HG02970 (cell line): ENCODE data around the gene GPX1.
A peak's percentile ranks its signal among the peaks of the same experiment; 100 is the strongest.
"Not testable (repeated sequence)": the region's sequence is repeated elsewhere in the genome, so short reads cannot be mapped to it uniquely, and the experiment has no call there.

Experiments used
- ATAC-seq: cut with Tn5 transposase; IDR thresholded peaks from one replicate; pipeline ENCODE4 v1.9.1; 2021; ENCODE audit warnings: mild to moderate bottlenecking, moderate library complexity, moderate number of reproducible peaks; ENCODE audit not compliant: unreplicated experiment, low FRiP score

The GPX1 gene

DNA sequence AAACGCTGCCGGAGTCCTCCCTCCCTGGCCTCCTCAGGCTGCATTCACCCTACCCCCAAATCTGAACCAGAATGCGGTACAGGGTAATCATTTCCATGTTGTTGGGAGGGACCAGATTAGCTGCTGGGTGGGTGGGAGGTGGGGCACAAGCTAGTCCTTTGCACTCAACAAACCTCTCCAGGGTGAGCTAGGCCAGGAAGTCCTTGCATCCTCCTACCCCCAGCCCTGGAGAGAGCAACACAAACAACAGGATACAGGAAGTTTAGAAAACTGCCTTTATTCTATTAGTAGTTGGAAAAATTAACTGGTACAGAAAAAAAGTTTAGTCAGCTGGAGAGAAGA is 702 bp upstream of the GPX1 start:
- no peak for ATAC-seq

DNA sequence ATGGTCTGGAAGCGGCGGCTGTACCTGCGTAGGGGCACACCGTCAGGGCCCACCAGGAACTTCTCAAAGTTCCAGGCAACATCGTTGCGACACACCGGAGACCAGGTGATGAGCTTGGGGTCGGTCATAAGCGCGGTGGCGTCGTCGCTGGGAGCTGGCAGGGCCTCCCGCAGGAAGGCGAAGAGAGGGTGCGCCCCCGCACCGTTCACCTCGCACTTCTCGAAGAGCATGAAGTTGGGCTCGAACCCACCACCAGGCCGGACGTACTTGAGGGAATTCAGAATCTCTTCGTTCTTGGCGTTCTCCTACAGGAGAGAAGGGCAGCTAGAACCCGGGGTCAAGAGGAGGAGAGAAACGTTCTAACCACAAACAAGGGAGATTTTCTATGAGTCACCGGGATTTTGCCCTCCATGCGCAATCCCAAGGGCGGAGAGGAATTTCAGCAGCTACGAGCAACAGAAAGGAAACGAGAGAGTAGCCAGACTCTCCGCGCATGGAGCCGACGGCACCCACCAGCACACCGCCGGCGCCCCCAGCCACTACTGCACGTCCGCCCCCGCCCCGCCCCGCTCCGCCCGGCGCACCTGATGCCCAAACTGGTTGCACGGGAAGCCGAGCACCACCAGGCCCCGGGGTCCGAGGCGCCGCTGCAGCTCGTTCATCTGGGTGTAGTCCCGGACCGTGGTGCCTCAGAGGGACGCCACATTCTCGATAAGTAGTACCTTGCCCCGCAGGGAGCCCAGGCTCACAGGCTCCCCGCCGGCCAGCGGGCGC is 523 bp downstream of the GPX1 start:
- peak; percentile 15 for ATAC-seq

DNA sequence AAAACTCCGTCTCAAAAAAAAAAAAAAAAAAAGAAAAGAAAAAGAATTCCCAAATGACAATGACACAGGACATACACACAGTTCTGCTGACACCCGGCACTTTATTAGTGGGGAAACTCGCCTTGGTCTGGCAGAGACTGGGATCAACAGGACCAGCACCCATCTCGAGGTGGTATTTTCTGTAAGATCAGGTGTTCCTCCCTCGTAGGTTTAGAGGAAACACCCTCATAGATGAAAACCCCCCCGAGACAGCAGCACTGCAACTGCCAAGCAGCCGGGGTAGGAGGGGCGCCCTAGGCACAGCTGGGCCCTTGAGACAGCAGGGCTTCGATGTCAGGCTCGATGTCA is 1.1 kb downstream of the GPX1 start:
- not testable (repeated sequence) for ATAC-seq

DNA sequence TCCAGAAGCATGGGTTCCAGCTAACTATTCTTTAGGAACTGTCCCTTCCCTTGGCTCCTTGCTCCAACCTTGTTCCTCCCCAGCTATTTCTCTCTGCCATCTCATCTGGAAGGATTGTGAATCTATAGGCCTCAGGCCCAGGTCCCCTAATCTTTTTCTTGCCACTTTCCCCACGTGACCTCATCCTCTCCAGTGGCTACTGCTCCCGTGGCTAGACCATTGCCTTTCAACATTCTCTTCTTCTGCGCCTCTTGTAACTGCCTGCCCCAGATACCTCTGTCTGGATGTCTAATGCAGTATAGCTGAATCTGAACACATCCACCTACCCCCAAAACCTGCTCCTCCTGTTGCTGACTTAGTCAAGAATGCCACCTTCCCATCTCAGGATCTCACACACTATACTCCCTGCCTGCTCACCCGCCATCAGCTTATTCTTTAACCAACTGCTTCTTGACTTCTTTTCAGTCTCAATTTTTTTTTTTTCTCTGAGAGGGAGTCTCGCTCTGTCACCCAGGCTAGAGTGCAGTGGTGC is 5.2 kb downstream of the GPX1 start:
- no peak for ATAC-seq

DNA sequence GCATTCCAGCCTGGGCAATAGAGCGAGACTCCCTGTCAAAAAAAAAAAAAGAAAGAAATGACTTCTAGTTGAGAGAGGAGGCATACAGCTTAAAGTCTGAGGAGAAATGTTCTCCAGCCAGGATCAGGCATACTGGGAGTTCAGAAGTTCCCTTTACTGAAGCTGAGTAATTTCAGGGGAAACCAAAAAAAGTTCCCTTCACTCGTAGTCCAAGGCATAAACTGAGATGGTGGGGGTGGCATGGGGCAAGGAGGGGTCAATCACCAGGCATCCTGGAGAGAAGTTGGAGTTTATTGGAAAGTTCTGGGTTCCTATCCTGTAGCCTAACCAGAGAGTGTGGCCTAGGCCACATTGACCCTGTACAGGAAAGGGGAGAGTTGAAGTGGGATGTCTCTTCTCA is 5.9 kb downstream of the GPX1 start:
- ATAC-seq: no peak

DNA sequence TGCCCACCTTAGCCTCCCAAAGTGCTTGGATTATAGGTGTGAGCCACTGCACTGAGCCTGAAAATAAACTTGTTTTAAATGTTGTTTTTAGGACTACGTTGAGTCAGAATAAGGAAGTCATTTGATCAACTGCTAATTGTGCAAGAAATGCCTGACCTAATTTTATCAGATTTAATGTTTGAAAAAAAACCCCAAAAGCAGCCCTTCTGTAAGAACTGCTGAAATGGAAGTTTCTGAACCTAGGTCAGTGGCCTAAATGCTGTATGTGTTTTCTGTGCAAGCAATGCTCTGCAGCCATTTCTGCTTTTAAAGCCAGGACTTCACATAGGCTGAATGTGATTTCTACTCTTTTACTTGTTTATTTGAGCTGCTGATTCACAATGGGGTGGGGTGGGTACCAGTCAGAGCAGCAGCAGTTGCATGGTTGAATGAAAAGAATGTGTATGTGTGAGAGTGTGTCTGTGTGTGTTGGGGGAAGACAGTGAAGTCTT is 6.6 kb downstream of the GPX1 start:
- ATAC-seq: no peak

DNA sequence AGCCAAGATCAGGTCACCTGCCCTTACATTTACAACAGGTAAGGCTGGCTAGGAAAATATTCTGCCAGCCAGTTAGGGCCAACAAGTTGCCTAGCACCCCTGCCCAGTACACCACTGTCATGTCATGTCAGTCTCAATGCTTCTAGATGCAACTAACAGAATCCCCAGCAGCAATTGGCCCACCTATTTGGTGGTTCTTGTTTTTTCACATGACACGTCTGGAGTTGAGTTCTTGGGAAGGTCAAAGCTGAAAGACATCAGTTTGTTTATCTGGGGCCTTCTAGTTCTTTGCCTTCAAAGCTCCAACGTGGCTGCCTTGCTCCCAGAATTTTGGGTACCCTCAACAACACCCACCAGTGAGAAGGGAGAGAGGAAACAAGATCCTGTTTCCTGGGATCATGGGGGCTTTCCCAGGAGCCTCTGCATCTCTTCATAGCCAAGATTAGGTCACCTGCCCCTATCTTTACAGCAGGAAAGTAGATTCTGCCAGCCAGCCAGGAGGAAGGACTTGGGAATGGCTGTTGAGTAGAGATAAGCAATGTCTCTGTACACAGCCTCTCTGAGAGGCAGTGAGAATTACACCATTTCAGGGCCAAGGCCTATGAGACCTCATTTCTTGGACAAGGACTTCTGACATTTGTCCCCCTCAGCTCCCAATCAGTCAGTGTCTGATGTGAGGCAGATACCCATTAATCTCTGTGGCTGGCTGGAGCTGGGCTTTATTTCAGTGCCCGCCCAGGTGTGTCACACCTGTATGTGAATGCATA is 8.6 kb downstream of the GPX1 start:
- no peak for ATAC-seq

DNA sequence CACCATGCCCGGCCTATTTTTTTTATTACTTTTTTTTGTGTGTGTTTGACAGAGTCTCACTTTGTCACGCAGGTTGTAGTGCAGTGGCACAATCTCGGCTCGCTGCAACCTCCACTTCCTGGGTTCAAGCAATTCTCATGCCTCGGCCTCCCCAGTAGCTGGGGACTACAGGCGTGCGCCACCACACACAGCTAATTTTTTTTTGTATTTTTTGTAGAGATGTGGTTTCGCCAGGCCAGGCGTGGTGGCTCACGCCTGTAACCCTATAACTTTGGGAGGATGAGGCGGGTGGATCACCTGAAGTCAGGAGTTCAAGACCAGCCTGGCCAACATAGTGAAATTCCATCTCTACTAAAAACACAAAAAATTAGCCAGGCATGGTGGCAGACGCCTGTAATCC is 9.8 kb downstream of the GPX1 start:
- ATAC-seq: not testable (repeated sequence)

DNA sequence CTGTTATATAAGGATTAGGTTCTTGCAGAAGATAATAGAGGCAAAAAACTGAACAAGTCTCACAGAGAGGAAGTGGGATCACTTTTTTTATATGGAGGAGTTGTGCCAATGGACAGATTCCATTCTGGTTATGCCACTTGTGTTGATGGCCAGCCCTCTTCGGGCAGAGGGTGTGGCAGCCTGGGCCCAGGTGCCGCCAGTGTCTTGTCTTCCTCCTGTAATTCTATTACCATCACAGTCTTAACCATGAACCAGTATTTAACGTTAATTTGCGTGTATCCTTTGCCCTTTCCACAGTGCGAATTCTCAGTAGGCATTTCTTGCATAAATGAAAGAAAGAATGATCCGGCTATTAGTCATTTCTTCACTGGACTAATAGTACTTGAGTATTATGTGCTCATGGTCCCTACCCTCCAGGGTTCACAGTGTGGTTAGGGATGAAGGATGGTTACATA is 11.3 kb downstream of the GPX1 start:
- no peak for ATAC-seq

DNA sequence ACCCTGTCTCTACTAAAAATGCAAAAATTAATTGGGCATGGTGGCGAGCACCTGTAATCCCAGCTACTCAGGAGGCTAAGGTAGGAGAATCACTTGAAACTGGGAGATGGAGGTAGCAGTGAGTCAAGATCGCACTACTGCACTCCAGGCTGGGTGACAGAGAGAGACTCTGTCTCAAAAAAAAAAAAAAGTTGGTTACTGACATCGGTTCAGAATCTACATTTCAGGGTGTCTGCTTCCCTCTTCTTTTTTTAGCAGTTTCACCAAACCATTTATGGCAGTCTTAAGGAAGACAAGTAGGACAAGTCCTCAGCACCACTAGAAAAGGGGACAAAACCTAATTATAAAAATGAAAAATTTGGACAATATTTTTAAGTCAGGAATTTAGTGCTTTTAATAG is 15.0 kb downstream of the GPX1 start:
- ATAC-seq: no peak

DNA sequence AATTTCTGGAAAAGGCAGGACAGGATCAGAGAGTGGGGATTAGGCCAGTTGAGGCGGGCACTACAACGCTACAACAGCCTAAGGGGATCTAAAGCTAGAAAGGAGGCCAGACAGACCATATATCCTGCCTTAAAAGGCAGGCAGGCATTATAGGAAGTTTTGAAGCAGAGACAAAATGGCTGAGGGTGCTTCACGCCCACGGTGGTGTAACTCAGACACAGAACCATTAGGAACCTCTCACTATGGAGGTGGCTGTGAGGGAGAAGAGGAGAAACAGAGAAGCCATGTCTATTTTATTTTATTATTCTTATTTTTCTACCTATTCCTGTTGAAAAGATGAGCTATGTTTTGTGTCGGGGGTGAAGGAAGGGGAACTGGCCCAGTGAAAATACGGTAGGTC is 16.2 kb downstream of the GPX1 start:
- no peak for ATAC-seq

DNA sequence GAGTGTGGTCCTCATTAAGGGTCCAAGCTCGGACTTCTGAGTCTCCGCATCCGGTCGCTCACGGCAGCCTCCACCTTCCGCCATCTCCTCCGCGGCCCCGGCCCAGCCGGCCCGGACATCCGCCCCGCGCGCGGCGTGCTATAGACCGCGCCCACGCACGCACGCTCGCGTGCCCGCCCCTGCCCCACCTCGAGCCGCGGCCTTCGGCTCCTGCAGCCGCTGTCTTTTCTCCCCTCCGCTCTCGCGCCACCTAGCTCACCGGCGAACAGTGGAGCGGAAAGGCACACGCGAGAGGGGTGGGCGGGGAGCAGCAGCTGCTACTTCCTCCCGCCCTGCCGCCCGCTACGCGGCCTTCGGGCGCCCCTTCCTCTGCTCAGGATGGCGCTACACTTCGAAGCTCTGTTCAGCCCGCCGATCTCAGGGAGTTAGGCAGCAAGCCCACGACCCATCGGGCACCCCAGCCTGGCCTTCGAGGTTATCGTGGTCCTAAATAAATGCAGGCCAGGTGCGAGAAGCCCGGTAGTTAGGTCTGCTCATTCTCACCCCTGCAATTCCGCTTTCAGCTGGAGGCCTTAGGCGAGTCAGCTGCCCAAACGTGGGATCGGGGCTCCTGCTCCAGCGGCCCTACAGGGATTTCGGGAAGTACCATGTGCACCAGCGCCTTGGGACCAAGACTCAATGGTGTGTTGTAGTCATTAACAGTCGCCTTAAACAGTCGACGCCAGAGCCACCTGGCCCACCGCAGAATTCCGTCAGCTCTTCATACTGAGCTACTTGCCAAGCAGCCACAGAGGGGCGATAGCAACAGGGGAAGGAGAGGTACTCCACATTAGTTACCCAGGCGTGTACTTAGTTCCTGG is 18.0 kb downstream of the GPX1 start, which contains the start of gene USP4:
Gene USP4 (minus strand): TSS at position 113 of the 860 bp plus-strand sequence. CDS start 29 bp downstream, at position 84.
- ATAC-seq: peak; percentile 88

DNA sequence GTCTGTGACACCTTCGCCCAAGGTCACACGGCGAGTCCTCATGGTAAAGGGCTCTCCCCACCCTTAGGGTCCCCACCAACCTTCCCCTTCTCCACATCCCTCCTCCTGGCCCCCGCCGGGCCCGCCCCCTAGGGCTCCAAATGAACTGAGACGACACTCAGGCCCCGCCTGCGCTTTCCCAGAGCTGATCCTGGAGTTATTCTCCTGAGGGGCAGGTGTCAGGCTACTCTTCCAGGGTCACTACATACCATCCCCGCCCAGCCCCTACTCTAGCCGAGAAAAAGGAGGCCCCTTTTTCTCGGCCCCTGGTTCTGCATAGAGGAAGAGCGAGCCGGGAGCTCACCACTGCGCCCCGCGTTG is 18.6 kb downstream of the GPX1 start:
- ATAC-seq: peak; percentile 12

DNA sequence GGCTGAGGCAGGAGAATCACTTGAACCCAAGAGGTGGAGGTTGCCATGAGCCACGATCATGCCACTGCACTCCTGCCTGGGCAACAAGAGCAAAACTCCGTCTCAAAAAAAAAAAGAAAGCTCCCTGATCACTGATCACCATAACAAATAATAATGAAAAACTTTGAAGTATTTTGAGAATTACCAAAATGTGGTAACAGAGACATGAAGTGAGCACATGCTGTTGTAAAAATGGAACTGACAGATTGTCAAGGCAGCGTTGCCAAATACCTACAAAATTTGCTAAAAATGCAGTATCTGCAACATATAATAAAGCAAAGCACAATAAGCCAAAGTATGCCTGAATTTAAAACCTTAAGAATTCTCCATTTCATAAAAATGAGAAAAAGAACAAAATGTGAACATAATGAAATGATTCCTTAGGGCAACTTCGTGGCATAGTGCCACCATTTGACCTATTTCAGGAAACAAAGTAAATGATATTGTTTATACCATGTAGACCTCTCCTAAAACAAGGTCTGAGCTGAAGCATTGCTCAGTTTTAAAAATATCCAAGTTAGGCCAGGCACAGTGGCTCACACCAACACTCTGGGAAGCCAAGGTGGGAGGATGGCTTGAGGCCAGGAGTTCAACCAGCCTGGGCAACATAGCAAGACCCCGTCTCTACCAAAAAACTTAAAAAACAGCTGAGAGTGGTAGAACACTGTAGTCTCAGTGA is 24.1 kb downstream of the GPX1 start:
- ATAC-seq: no peak

DNA sequence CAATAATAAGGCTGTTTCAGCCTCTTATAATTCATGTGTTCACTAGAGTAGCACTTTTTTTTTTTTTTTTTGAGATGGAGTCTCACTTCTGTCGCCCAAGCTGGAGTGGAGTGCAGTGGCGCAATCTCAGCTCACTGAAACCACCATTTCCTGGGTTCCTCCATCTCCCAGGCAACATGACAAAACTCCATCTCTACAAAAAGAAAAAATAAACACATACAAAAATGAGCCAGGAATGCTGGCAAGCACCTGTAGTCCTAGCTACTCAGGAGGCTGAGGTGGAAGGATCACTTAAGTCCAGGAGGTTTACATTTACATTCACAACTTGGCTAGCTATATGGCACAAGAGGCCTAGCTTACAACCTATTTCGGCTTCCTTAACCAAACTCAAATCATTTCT is 25.1 kb downstream of the GPX1 start:
- no peak for ATAC-seq

DNA sequence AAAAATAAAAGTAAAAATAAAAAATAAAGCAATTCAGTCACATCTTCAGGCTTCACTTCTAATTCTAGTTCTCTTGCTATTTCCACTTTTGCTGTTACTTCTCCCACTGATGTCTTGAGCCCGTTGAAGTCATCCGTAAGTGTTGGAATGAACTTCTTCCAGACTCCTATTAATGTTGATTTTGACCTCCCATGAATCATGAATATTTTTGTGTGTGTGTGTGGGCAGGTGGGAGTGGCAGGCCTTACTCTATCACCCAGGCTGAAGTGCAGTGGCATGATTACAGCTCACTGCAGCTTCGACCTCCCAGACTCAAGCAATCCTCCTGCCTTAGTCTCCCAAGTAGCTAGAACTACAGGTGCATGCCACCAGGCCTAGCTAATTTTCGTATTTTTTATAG is 29.0 kb downstream of the GPX1 start:
- no peak for ATAC-seq

DNA sequence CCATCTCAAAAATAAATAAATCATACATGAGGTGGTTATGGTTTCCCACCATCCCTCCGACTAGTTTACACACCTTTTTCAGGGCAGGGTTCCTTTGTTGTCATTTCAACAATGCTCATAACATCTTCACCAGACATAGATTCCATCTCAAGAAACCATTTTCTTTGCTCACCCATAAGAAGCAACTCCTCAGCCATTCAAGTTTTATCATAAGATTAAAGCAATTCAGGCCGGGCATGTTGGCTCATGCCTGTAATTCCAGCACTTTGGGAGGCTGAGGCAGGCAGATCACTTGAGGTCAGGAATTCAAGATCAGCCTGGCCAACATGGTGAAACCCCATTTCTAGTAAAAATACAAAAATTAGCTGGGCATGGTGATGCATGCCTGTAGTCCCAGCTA is 29.8 kb downstream of the GPX1 start:
- ATAC-seq: not testable (repeated sequence)

DNA sequence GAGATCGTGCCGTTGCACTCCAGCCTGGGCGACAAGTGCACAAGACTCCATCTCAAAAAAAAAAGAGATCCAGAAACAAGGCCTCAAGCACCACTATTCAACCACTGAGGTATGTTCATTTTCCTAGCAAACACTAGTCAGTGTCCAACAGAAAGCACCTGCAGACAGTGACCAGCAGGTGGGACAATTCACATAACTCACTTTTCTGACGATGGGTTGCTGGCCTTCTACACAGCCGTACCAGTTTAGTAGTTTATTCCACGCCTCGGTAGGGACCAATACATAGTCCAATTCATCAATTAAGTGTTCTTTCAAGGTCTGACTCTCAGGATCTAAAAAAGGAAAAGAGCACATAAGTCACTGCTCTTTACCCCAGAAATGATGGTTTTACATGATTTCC is 30.7 kb downstream of the GPX1 start:
- ATAC-seq: no peak

DNA sequence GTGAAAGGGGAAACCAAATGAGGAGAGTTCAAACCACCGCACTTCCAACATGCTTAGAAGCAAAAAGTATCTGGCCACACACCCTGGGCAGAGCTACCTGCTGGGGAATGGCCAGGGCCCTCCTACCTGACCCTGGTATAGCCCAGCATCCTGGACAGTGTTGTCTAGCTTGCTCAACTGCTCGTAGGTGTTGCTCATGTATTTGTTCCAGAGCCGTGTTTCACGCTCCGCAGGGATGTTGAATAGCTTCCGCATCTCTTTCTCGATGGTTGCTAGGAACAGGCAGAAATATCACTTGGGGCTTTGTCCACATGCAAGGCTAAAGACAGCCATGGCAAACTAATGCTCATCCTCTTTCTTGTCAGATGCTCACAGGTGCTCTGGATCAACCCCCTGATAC is 33.4 kb downstream of the GPX1 start:
- ATAC-seq: no peak
